Large intestine (tissue), 3 donors: ENCODE measurements around the gene SRPRA. TPM values are rescaled to one million over a fixed set of nuclear protein-coding genes. Genes with fewer than 3 reads are reported as not detected.
"Not testable (repeated sequence)": the region's sequence is repeated elsewhere in the genome, so short reads cannot be mapped to it uniquely, and the experiment has no call there.

Experiments used
- DNase-seq, 2 donors: peaks; one replicate each; pipeline versions ENCODE4 v3.0.0 to v3.0.0-alpha.2; 2013
- H3K27ac ChIP-seq: one replicate; pipeline ENCODE4 v1.5.1; 2013; ENCODE audit warnings: low read length
- H3K27me3 ChIP-seq: 2 replicates; pipeline ENCODE4 v1.6.1; 2013; ENCODE audit warnings: low read length; ENCODE audit not compliant: control insufficient read depth, insufficient read depth
- H3K36me3 ChIP-seq: 2 replicates; pipeline ENCODE4 v1.6.1; 2013; ENCODE audit warnings: low read length; ENCODE audit not compliant: control insufficient read depth, insufficient read depth
- H3K4me1 ChIP-seq: one replicate; pipeline ENCODE4 v1.6.1; 2013; ENCODE audit warnings: low read length; ENCODE audit not compliant: control insufficient read depth, insufficient read depth
- H3K4me3 ChIP-seq: one replicate; pipeline ENCODE4 v1.5.1; 2013; ENCODE audit warnings: low read length
- H3K9me3 ChIP-seq: one replicate; pipeline ENCODE4 v1.6.1; 2013; ENCODE audit warnings: mild to moderate bottlenecking, low read depth, low read length, moderate library complexity; ENCODE audit not compliant: control insufficient read depth
- WGBS: methylation state at CpG from one replicate; pipeline ENCODE4 v1.1.5; 2013; ENCODE audit warnings: low lambda C conversion rate; ENCODE audit not compliant: insufficient coverage; 5-methylcytosine and 5-hydroxymethylcytosine counted together
- polyA plus RNA-seq: library from polyadenylated mRNA; unstranded; fragments of 120-200 nt; gene quantifications from one replicate; pipeline ENCODE4 v1.2.1, GENCODE V29; 2013

Gene SRPRA
- polyA plus RNA-seq, 1 donor = 74.8 TPM

- H3K27me3 ChIP-seq, H3K27ac ChIP-seq, H3K9me3 ChIP-seq, H3K4me1 ChIP-seq, H3K4me3 ChIP-seq, DNase-seq: not testable (repeated sequence)
- WGBS = no CpG with 5 or more reads among the region's 4 CpGs
- peaks cover 13% of the 10 kb centered on the region for H3K36me3 ChIP-seq
Observed at GRCh38 chr11:126308771-126309170, 40.1 kb upstream of the SRPRA start.

- Histone ChIP-seq H3K9me3 (no peaks in the 10 kb centered on the region), H3K27ac (no peak overlapping the region), H3K36me3 (peaks cover 13% of the 10 kb centered on the region), H3K4me3 (no peak overlapping the region), H3K27me3 (no peaks in the 10 kb centered on the region), H3K4me1 (no peaks in the 10 kb centered on the region)
- WGBS = 100% methylated on average over 1 of the region's 4 CpGs
- DNase-seq = no peak
Observed at GRCh38 chr11:126308271-126308671, 39.6 kb upstream of the SRPRA start.

- WGBS = 50% methylated on average over 1 of the region's 5 CpGs
- Histone ChIP-seq H3K9me3 (no peaks in the 10 kb centered on the region), H3K27ac (no peak overlapping the region), H3K36me3 (peaks cover 13% of the 10 kb centered on the region), H3K4me3 (no peak overlapping the region), H3K4me1 (no peaks in the 10 kb centered on the region), H3K27me3 (no peaks in the 10 kb centered on the region)
- no peak for DNase-seq
Observed at GRCh38 chr11:126307706-126308105, 39.0 kb upstream of the SRPRA start.

- Histone ChIP-seq H3K9me3 (no peaks in the 10 kb centered on the region), H3K27me3 (no peaks in the 10 kb centered on the region), H3K36me3 (peaks cover 12% of the 10 kb centered on the region), H3K4me3 (no peak overlapping the region), H3K4me1 (no peaks in the 10 kb centered on the region), H3K27ac (no peak overlapping the region)
- no peak for DNase-seq
- WGBS = 100% methylated on average over 2 of the region's 4 CpGs
Observed at GRCh38 chr11:126305699-126306098, 37.0 kb upstream of the SRPRA start.

GRCh38 chr11:126304457-126305075, 35.9 kb upstream of the SRPRA start:
- Histone ChIP-seq H3K27me3 (no peaks in the 10 kb centered on the region), H3K36me3 (peaks cover 6% of the 10 kb centered on the region), H3K27ac (peak overlapping the region; percentile 36), H3K4me1 (no peaks in the 10 kb centered on the region), H3K4me3 (peak overlapping the region; percentile 55), H3K9me3 (no peaks in the 10 kb centered on the region)
- no CpG with 5 or more reads among the region's 12 CpGs for WGBS
- DNase-seq = no peak

GRCh38 chr11:126303623-126304456, 35.1 kb upstream of the SRPRA start, which contains the start of gene DCPS:
DCPS (plus strand) TSS chr11:126304060; CDS start chr11:126304081, 21 bp downstream.
- WGBS = 13% methylated on average over 4 of the region's 61 CpGs
- no peaks in the 10 kb centered on the region for H3K4me1 ChIP-seq
- no peaks in the 10 kb centered on the region for H3K27me3 ChIP-seq
- peak; percentile 89 to 94 for DNase-seq
- H3K9me3 ChIP-seq = no peaks in the 10 kb centered on the region
- H3K36me3 ChIP-seq = peaks cover 4% of the 10 kb centered on the region
- H3K4me3 ChIP-seq = peak within 1 kb of the TSS; percentile 55
- H3K27ac ChIP-seq = peak within 1 kb of the TSS; percentile 66

- no peak overlapping the region for H3K4me3 ChIP-seq
- H3K9me3 ChIP-seq = no peaks in the 10 kb centered on the region
- no CpG with 5 or more reads among the region's 2 CpGs for WGBS
- DNase-seq = no peak
- H3K4me1 ChIP-seq = no peaks in the 10 kb centered on the region
- no peak overlapping the region for H3K27ac ChIP-seq
- H3K36me3 ChIP-seq = peaks cover 35% of the 10 kb centered on the region
- no peaks in the 10 kb centered on the region for H3K27me3 ChIP-seq
Observed at GRCh38 chr11:126297004-126297403, 28.3 kb upstream of the SRPRA start.

GRCh38 chr11:126293726-126294125, 25.0 kb upstream of the SRPRA start:
- Histone ChIP-seq H3K4me3 (no peak overlapping the region), H3K36me3 (peaks cover 49% of the 10 kb centered on the region), H3K4me1 (no peaks in the 10 kb centered on the region), H3K27me3 (no peaks in the 10 kb centered on the region), H3K27ac (no peak overlapping the region), H3K9me3 (no peaks in the 10 kb centered on the region)
- no peak for DNase-seq
- no CpG with 5 or more reads among the region's 5 CpGs for WGBS

GRCh38 chr11:126290887-126291286, 22.2 kb upstream of the SRPRA start:
- H3K27me3 ChIP-seq = no peaks in the 10 kb centered on the region
- H3K4me3 ChIP-seq = no peak overlapping the region
- no peak overlapping the region for H3K27ac ChIP-seq
- H3K4me1 ChIP-seq = no peaks in the 10 kb centered on the region
- no peak for DNase-seq
- WGBS = no CpG with 5 or more reads among the region's 12 CpGs
- no peaks in the 10 kb centered on the region for H3K9me3 ChIP-seq
- peaks cover 46% of the 10 kb centered on the region for H3K36me3 ChIP-seq

- H3K4me3 ChIP-seq = no peak overlapping the region
- WGBS = no CpG with 5 or more reads among the region's 6 CpGs
- H3K27ac ChIP-seq = no peak overlapping the region
- H3K9me3 ChIP-seq = no peaks in the 10 kb centered on the region
- H3K36me3 ChIP-seq = peaks cover 31% of the 10 kb centered on the region
- no peaks in the 10 kb centered on the region for H3K27me3 ChIP-seq
- no peak for DNase-seq
- H3K4me1 ChIP-seq = no peaks in the 10 kb centered on the region
Observed at GRCh38 chr11:126288237-126288636, 19.5 kb upstream of the SRPRA start.
